Measurements from ENCODE around the gene DIP2A. TPM values are rescaled to one million over a fixed set of nuclear protein-coding genes. Genes with fewer than 3 reads are reported as not detected.

The DIP2A gene
- total RNA-seq, 1 donor from 2014 or later: 23.9 TPM

DNA sequence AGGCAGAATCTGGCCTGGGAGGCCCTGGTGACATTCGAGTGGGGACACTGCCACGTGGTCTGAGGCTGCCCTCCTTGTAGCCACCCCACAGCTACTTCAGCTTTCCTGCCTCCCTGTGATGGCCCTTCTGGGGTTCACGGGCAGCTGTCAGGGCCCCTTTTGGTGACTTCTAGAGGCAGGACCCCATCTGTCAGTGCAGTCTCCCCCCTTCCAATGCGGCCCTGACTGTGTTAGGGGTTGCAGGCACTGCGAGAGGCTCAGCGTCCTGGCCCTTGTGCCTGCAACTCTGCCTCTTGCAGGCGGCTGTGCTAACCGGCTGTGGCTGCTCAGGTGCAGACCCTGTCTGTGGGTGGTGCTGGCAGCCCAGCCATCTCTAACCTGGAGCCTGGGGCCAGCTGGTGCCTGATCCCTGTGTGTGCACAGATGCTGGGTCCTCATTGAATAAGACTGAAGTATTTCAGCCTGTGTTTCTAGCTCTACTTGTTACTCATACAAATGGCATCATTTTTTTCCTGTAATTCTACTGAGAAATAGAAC is 84.0 kb downstream of the DIP2A start:
- intact Hi-C loops (cut with DNase I): no loop called here
- no peak for ATAC-seq
- no peak for DNase-seq (ENCODE audit: missing footprints)

DNA sequence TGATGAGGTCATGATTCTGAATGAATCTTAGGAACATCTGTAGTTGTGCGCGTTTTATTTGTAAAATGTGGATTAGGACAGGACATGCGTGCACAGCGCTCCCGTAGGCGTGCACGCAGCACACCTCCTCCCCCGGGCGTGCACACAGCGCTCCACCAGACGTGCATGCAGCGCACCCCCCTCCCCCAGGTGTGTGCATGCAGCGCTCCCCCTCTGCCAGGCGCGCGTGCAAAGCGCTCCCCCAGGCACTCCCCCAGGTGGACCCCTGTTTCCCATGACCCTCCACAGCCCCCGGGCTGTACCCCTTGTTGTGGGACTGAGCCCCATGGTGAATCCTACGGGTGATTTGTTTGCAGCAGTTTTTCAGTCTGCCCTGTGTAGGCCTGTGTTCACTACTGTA is 84.6 kb downstream of the DIP2A start:
- intact Hi-C loops (cut with DNase I): no loop called here
- DNase-seq (ENCODE audit: missing footprints) (no peak), ATAC-seq (no peak)

DNA sequence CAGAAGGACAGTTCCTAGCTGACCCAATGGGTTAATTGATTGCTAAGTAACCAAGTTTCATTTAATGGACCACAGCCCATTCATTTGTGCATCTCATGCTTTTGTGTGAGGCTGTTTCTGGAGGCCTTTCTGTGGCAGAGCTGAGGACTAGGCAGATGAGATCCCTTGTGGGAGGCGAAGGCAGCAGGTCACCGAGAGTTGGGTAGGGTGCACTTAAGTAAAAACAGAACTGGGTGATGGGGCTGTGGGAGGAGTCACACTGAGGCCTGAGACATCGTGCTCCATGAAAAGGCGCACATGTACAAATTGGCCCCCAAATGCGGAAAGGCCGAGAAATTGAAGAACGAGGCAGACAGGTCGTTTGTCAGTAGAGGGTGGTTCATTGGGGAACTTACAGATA is 85.3 kb downstream of the DIP2A start:
- ATAC-seq (no peak), DNase-seq (ENCODE audit: missing footprints) (no peak)
- intact Hi-C loops (cut with DNase I): no loop called here

DNA sequence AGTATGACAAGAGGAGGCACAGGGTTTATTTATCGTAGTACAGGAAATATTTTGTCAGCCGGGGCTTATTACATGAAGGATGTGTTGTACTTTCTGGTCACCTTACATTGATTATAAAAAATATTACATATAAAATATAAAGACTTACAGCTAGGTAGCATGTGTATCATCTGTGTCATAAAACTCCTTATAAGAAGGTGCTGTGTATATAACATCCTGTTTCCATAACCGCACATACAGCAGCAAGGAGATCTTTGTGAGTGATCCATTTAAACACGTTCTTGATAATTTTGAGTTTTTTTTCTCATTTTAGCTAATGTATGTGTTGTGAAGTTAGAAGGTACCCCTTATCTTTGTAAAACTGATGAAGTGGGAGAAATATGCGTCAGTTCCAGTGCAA is 86.1 kb downstream of the DIP2A start:
- intact Hi-C loops (cut with DNase I): no loop called here
- ATAC-seq (no peak), DNase-seq (ENCODE audit: missing footprints) (no peak)

DNA sequence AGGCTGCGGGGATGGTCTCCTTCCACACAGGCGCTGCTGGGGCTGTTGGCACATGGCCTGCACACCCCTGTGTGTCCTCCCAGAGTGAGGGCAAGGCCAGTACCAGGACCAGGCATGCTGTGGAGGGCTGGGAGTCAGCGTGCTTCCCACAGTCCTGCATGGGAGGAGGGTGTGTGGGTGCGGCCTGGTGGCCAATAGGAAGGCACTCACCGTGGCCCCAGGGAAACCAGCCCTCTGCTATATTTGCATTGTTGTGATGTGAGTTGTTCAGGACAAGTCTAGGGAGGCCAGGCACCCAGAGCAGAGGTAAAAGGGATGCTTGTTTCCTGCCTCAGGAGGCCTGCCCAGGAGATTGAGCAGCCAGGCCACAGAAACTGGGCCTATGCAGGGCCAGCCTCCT is 86.7 kb downstream of the DIP2A start:
- intact Hi-C loops (cut with DNase I): no loop called here
- DNase-seq (ENCODE audit: missing footprints): no peak
- no peak for ATAC-seq

DNA sequence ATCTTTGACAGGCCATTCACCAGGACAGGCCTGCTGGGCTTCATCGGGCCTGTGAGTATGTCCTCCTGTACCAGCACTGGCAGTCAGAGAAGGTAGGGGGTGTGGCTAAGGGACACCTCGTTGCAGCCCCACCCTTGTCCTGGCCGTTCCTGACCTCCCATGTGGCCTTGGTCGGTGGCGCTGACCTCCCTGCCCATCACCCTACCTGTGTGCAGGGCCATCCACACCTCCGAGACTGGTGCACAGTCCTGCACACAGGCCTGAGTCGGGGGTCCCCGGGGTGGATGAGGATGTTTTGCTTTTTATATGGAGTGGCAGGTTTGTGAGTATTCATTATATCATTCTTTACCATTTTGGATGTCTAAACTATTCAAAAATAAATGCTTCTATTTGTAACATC is 87.2 kb downstream of the DIP2A start:
- DNase-seq (ENCODE audit: missing footprints) (no peak), ATAC-seq (no peak)
- intact Hi-C loops (cut with DNase I): no loop called here

DNA sequence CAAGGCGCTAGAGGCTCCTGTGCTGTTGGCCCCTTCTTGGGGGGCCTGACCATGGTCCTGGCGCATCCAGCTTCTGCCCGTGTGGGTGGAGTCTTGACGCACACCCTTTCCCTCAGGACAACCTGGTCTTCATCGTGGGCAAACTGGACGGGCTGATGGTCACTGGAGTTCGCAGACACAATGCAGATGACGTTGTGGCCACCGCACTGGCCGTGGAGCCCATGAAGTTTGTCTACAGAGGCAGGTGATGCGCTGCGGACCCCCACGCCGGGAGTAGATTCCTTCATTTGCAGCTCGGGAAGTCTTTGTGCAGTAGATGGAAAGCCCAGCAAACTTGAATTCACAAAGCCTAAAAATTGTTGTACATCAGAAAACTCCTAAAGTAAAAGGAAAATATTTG is 88.1 kb downstream of the DIP2A start:
- ATAC-seq (no peak), DNase-seq (ENCODE audit: missing footprints) (no peak)
- intact Hi-C loops (cut with DNase I): no loop called here

DNA sequence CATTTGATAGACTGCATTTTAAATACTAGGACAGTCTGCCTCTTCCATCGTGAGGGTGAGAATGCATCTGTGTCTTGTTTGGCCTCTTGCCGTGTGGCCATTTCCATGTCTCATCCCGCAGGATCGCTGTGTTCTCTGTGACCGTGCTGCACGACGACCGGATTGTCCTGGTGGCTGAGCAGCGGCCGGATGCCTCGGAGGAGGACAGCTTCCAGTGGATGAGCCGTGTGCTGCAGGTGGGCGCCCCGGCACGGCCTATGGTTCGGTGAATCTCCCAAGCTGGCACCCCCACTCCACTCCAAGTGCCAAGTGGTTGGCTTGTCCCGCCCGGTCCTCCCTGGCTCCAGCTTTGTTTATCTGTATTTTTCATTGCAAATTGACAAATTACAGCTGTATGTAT is 91.0 kb downstream of the DIP2A start:
- intact Hi-C loops (cut with DNase I): no loop called here
- DNase-seq (ENCODE audit: missing footprints): no peak
- ATAC-seq: no peak

DNA sequence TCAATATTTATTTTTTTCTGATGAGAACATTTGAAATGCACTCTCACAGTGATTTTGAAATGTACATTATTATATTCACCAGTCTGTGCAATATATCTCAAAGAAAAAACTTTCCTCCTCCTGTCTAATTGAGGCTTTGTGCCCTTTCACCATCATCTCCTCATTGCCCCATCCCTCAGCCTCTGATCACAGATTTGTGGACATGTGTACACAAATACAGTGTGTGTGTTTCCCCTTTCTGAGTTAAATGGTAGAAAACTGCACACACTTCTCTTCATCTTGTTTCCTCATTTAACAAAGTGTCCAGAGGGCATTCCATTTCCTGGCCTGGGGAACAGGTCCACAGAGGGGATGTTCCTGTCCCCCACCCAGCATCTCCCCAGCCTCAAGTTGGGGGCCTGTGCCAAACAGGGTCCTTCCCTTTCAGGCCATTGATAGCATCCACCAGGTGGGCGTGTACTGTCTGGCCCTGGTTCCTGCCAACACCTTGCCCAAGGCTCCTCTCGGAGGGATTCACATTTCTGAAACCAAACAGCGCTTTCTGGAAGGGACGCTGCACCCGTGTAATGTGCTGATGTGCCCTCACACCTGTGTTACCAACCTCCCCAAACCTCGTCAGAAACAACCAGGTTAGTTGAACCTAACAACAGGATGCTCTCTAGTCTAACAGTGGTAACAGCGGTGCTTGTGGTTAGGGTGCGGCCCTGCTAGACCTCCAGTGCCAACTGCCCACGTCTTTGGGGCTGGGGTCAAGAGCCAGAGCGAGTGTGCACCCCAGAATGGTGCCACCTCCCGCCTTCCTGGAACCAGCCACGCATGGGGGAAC is 91.6 kb downstream of the DIP2A start:
- intact Hi-C loops (cut with DNase I): no loop called here
- DNase-seq (ENCODE audit: missing footprints) (no peak), ATAC-seq (no peak)

DNA sequence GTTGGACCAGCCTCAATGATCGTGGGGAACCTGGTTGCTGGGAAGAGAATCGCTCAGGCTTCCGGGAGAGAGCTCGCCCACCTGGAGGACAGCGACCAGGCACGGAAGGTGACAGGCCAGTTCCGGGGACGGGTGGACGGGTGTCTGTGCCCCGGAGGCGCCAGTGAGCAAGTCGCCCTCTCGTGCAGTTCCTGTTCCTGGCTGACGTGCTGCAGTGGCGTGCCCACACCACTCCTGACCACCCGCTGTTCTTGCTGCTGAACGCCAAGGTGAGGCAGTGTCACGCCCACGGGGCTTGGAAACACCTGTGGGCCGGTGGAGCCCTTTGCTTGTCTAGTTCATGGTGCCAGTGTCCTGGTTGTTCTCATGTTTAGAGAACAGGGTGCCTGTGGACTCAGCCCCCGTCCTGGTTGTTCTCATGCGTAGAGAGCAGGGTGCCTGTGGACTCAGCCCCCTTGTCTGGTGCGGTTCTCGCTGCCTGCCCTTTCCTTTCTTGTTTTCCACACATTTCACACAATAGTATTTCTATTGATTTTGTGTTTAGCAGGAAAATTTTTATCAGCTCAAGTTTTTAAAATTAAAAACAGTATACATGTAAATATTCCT is 93.0 kb downstream of the DIP2A start:
- no peak for ATAC-seq
- peak; percentile 81 for DNase-seq (ENCODE audit: missing footprints)
- intact Hi-C loops (cut with DNase I): no loop called here

DNA sequence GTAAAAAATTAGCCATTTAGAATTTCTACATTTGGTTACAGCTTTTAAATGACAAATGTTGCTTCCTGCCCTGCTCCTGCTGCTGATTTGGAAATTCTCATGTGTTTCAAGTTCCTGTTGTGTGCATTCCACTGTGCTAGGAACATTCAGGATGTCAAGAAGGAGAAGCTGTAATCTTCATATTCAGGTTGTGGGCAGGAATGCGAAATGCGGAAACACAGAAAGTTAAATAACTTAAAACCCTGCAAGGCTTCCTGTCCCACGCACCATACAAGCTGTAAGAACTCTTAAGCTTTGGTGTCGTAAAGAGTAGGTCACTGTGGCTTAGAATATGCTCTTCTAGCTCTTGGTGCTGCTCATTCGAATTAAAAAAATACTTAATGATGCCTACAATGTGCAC is 93.6 kb downstream of the DIP2A start:
- ATAC-seq (no peak), DNase-seq (ENCODE audit: missing footprints) (no peak)
- intact Hi-C loops (cut with DNase I): no loop called here

DNA sequence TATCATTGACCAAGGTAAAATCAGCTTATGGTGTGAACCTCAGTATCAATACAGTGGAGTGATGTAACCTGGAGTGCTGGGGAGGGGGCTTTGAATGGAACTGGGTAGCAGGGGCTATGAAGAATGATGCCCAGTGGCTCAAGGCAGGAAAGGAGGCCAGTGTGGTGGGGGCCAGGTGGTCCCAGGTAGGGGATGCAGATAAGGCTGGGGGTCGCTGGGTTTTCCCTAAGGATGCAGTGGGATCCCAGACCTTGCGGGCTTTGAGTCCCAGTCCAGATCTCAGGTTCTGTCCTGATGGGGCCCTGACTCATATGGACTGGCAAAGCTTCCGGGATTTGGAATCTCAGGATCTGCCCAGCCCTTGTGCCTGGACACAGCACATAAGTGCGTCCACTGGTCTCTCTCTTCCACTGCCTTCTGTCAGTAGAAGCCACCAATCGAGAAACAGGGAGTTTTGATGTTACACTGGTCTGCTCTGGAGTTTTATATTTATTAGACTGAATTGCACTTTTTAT is 94.2 kb downstream of the DIP2A start:
- DNase-seq (ENCODE audit: missing footprints) (no peak), ATAC-seq (no peak)
- intact Hi-C loops (cut with DNase I): no loop called here

DNA sequence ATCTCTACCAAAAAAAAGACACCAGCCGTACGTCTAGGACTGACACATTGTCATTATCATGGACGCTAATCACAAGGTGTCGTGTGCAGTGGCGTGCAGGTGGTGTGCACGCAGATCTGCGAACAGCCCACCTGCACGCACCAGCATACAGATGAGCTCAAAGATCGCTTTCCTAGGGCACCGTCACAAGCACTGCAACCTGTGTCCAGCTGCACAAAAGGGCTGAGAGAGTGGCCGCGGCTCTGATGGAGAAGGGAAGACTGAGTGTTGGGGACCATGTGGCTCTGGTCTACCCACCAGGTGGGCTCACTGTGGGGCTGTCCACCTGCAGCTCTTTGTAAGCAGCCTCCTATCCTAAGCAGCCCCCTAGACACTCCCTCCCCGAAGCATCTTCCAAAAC is 95.3 kb downstream of the DIP2A start:
- no peak for ATAC-seq
- DNase-seq (ENCODE audit: missing footprints): no peak
- intact Hi-C loops (cut with DNase I): no loop called here

DNA sequence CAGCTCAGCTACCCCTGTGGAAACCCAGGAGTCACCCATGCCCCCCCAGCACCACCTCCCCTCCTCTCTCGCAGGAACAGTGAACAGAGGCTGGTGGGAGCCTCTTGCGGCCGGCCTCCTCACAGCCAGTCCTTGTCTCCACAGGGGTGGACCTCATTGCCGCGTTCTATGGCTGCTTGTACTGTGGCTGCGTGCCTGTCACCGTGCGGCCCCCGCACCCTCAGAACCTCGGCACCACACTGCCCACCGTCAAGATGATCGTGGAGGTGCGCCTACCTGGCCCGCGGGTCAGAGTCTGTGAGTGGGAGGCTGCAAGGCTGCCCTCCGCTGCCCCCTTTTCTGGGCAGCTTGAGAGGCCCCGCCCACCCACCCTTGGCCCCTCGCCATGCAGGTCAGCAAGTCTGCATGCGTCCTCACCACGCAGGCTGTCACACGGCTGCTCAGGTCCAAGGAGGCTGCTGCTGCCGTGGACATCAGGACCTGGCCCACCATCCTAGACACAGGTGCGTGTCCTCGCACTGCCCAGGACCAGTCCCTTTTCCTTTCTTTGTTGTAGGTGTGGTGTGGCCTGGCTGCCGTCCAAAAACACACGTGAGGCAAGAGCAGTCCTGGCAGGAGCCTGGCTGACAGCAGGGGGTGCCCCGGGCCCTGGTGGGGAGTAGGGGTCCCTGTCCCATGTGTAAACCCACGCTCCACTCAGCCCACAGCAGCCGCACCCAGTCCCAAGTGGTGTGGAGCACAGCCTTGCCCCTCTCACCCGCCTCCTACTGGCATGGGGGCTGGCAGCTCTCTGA is 95.9 kb downstream of the DIP2A start:
- no peak for DNase-seq (ENCODE audit: missing footprints)
- peak; percentile 3 for ATAC-seq

DNA sequence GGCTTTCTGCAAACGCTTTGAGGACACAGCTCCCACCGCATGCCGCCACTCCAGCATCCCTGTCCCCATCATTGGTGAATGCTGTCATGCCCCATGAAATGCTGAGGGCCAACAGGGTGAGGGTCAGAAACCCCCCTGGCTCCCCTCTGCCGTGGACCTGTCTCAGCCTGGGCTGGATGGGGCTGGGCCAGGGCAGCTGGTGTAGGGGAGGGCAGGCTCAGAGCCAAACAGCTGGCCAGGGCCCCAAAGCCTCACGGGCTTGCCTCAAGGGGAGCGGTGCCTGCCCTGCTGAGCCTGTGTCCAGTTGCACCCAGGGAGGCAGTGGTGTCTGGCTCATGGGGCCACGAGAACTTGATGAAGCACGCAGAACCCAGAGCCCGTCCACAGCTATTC is 96.5 kb downstream of the DIP2A start:
- DNase-seq (ENCODE audit: missing footprints) (no peak), ATAC-seq (peak; percentile 22)
- intact Hi-C loops (cut with DNase I): no loop called here

More for the DNA sequence above, 95.9 kb downstream of the DIP2A start:
- intact Hi-C loops (cut with DNase I): no loop called here

DNA sequence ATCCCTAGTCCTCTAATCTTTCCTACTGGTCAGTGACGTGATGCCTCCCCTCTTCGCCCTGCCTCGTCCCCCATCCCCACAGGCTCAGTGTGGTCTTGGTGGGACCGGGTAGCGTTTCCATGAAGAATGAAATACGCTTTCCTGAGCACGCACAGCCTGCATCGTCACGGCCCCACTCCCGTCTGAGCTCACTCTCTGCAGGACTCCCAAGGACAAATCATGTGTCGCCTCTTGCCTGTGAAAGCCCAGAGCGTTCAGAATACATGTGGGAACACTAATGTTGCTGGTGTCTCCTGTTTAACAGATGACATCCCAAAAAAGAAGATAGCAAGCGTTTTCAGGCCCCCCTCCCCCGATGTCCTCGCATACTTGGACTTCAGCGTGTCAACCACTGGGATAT is 97.0 kb downstream of the DIP2A start:
- ATAC-seq: peak; percentile 81
- DNase-seq (ENCODE audit: missing footprints): no peak
- intact Hi-C loops (cut with DNase I): no loop called here

DNA sequence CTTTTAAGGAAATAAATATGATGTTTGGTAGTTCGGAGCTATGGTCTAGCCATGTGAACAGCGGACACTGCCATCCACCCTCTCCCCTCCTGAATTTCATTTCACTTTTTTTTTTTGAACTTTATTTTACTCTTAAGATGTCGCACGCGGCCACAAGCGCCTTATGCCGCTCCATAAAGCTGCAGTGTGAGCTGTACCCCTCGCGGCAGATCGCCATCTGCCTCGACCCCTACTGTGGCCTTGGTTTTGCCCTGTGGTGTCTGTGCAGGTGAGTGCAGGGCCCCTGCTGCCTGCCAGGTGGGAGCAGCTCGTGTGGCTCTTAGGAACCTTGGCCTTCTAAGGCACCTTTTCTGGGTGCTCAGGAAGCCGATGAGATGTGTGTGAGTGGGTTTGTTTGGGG is 98.1 kb downstream of the DIP2A start:
- intact Hi-C loops (cut with DNase I): no loop called here
- no peak for ATAC-seq
- no peak for DNase-seq (ENCODE audit: missing footprints)

DNA sequence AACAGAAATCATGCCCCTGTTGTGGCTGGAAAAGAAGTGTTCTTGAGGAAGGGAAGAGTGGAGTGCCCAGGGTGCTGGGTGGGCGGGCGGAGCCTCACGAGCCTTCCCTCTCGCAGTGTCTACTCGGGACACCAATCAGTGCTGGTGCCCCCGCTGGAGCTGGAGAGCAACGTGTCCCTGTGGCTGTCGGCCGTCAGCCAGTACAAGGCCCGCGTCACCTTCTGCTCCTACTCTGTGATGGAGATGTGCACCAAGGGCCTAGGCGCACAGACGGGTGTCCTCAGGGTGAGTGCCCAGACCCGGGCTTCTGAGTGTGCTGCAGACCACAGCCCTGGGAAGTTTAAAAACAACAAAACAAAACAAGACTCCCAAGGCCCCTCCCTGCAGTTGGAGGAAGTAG is 98.8 kb downstream of the DIP2A start:
- no peak for DNase-seq (ENCODE audit: missing footprints)
- intact Hi-C loops (cut with DNase I): no loop called here
- ATAC-seq: no peak

DNA sequence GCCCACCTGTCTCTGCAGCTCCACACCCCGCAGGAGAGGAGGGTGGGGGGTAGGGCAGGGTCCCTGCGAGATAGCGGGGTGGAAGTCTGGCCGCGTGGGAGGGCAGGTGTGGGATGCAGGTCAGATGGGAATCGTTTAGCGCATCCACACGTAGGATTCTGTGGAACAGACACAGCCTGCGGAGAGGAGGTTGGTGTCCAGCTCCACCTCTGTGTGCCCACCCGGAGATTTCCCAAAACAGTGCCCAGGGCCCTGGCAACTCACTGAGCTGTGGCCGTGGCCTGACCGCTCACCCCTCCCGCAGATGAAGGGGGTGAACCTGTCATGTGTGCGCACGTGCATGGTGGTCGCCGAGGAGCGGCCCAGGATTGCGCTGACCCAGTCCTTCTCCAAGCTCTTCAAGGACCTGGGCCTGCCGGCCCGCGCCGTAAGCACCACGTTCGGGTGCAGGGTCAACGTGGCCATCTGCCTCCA is 99.3 kb downstream of the DIP2A start:
- no peak for ATAC-seq
- no peak for DNase-seq (ENCODE audit: missing footprints)
- intact Hi-C loops (cut with DNase I): no loop called here

Measured in Right ventricle myocardium inferior (tissue), 1 donor.